HepG2 (cell line): ENCODE results near the gene SLIT1. TPM values are rescaled to one million over a fixed set of nuclear protein-coding genes. Genes with fewer than 3 reads are reported as not detected.

ENCODE experiments used
- ATAC-seq: fragments of 200-7000 bp; cut with Tn5 transposase; 3 replicates; pipeline ENCODE4 v1.9.1; 2020; ENCODE audit warnings: mild to moderate bottlenecking, moderate library complexity
- BruUV-seq: library from RNA; stranded (reverse); fragments of 400-500 nt; replicated peaks from 2 replicates; lab custom pipeline; 2021; lab: Mats Ljungman, UMichigan
- CTCF ChIA-PET: fragments of 300-600 bp; formaldehyde crosslinking; extraction: SDS; loops from one replicate; lab custom pipeline; 2021; ENCODE audit warnings: low total read pairs, inconsistent platforms, low intra/inter-chr PET ratio; lab: Yijun Ruan, JAX
- POLR2A ChIA-PET: fragments of 350-600 bp; sonication (Branson Sonifier 250); formaldehyde crosslinking; loops from one replicate; lab custom pipeline; 2020; ENCODE audit warnings: antibody characterized with exemption, inconsistent platforms; lab: Yijun Ruan, JAX
- DNase-seq: peaks from one replicate; pipeline ENCODE4 v3.0.0-alpha.2; 2015; ENCODE audit warnings: low spot score
- FAIRE-seq: peaks from 3 replicates; lab custom pipeline; 2011; peaks lifted over from hg19 to GRCh38; lab: Jason Lieb, UNC
- H2AFZ ChIP-seq: one replicate; pipeline ENCODE4 v1.6.1; 2011; ENCODE audit warnings: low read length, inconsistent platforms
- H3K27ac ChIP-seq: fragments of 300-600 bp; 3 replicates; pipeline ENCODE4 v1.8.0; 2011; ENCODE audit warnings: mixed run types, mild to moderate bottlenecking, mixed read lengths, low read length, inconsistent platforms; ENCODE audit not compliant: insufficient read depth; ENCODE audit errors: extremely low read length
- H3K27me3 ChIP-seq, 2 experiments: fragments of 200-600 bp in 1 of 2; 2 replicates in 1 of 2; 3 replicates in 1 of 2; pipeline versions ENCODE4 v1.6.0 to v1.8.0; 2011; ENCODE audit warnings: low read length in 2 of 2, mild to moderate bottlenecking in 2 of 2, moderate library complexity in 2 of 2, inconsistent platforms in 1 of 2; ENCODE audit not compliant: insufficient read depth in 2 of 2, control insufficient read depth in 1 of 2
- H3K36me3 ChIP-seq, 2 experiments: fragments of 200-600 bp in 1 of 2; replicated peaks in 1 of 2; 2 replicates in 1 of 2; 3 replicates in 1 of 2; pipeline versions ENCODE4 v1.5.1 to v1.8.0; 2011; ENCODE audit warnings: low read length in 2 of 2, inconsistent platforms in 1 of 2; ENCODE audit not compliant: insufficient read depth in 2 of 2, control insufficient read depth in 1 of 2
- H3K4me1 ChIP-seq: 2 replicates; pipeline ENCODE4 v1.5.1; 2012; ENCODE audit warnings: low read length, inconsistent platforms; ENCODE audit not compliant: insufficient read depth
- H3K4me2 ChIP-seq: 2 replicates; pipeline ENCODE4 v1.6.0; 2011; ENCODE audit warnings: low read depth, low read length, inconsistent platforms
- H3K4me3 ChIP-seq, 3 experiments: fragments of 200-600 bp in 1 of 3; sonication (generic), shearing (Covaris generic) in 1 of 3; replicated peaks in 1 of 3; 2 replicates each; pipeline ENCODE4 v1.5.1; 2011 to 2016; ENCODE audit warnings: low read length in 3 of 3, inconsistent platforms in 2 of 3, low read depth in 2 of 3, mild to moderate bottlenecking in 2 of 3, control low read depth in 1 of 3, mixed read lengths in 1 of 3; ENCODE audit not compliant: insufficient read depth in 1 of 3
- H3K79me2 ChIP-seq: one replicate; pipeline ENCODE4 v1.6.1; 2011; ENCODE audit warnings: low read length, inconsistent platforms; ENCODE audit not compliant: insufficient read depth
- H3K9ac ChIP-seq: 2 replicates; pipeline ENCODE4 v1.6.0; 2011; ENCODE audit warnings: mild to moderate bottlenecking, low read depth, low read length, inconsistent platforms; ENCODE audit not compliant: insufficient read depth
- H3K9me3 ChIP-seq: 2 replicates; pipeline ENCODE4 v1.5.1; 2012; ENCODE audit warnings: mild to moderate bottlenecking, low read length
- H4K20me1 ChIP-seq: 2 replicates; pipeline ENCODE4 v1.6.0; 2011; ENCODE audit warnings: inconsistent platforms, mild to moderate bottlenecking, low read length, moderate library complexity; ENCODE audit not compliant: insufficient read depth
- CHD2 ChIP-seq: IDR thresholded peaks from 2 replicates; pipeline ENCODE4 v1.6.1; 2011; ENCODE audit warnings: low read depth, low read length, improper control_type of control experiment
- FOXJ3 ChIP-seq: sonication (generic); formaldehyde crosslinking; IDR thresholded peaks from 2 replicates; pipeline ENCODE4 v1.4.0; 2020; ENCODE audit warnings: missing genetic modification reagents, mild to moderate bottlenecking, borderline replicate concordance
- HOXA9 ChIP-seq: sonication (generic); formaldehyde crosslinking; IDR thresholded peaks from 2 replicates; pipeline ENCODE4 v1.8.1; 2022; ENCODE audit warnings: missing genetic modification reagents, mild to moderate bottlenecking, moderate library complexity, borderline replicate concordance
- MIER2 ChIP-seq: IDR thresholded peaks from 2 replicates; pipeline ENCODE4 v1.6.1; 2016; ENCODE audit warnings: missing biosample characterization, missing genetic modification reagents
- NR2F1 ChIP-seq, 2 experiments: fragments of 450-650 bp in 1 of 2; formaldehyde crosslinking in 1 of 2; IDR thresholded peaks; 2 replicates each; pipeline versions ENCODE4 v1.5.0 to v1.6.1; 2016 to 2020; ENCODE audit warnings: mild to moderate bottlenecking in 1 of 2, missing compliant biosample characterization in 1 of 2, missing genetic modification reagents in 1 of 2, moderate library complexity in 1 of 2
- PAX8 ChIP-seq: sonication (generic); formaldehyde crosslinking; IDR thresholded peaks from 2 replicates; pipeline ENCODE4 v1.8.0; 2022; ENCODE audit warnings: mild to moderate bottlenecking, missing genetic modification reagents, borderline replicate concordance
- ZMYM2 ChIP-seq: sonication (generic); formaldehyde crosslinking; IDR thresholded peaks from 2 replicates; pipeline ENCODE4 v1.8.0; 2022; ENCODE audit warnings: mild to moderate bottlenecking, missing genetic modification reagents
- ZNF256 ChIP-seq: sonication (generic); formaldehyde crosslinking; conservative IDR thresholded peaks from 2 replicates; pipeline ENCODE4 v1.4.0; 2020; ENCODE audit warnings: missing genetic modification reagents
- ZNF841 ChIP-seq: sonication (generic); formaldehyde crosslinking; IDR thresholded peaks from 2 replicates; pipeline ENCODE4 v1.8.1; 2023; ENCODE audit warnings: missing genetic modification reagents, borderline replicate concordance
- ZSCAN9 ChIP-seq: IDR thresholded peaks from 2 replicates; pipeline ENCODE4 v1.6.1; 2016; ENCODE audit warnings: borderline replicate concordance
- WGBS: methylation state at CpG from one replicate; pipeline ENCODE4 v1.1.6; 2017; ENCODE audit warnings: low lambda C conversion rate; 5-methylcytosine and 5-hydroxymethylcytosine counted together
- in situ Hi-C: cut with HindIII; loops from 2 replicates; pipeline ENCODE4 v1.10.0; 2017; ENCODE audit warnings: low pct_unique_long_range_greater_than_20kb; ENCODE audit not compliant: extremely low pct_ligation_motif_present
- intact Hi-C: fragments of 100-400 bp; cut with micrococcal nuclease; formaldehyde crosslinking; loops from one replicate; pipeline ENCODE4 v1.10.0; 2022; ENCODE audit not compliant: unreplicated experiment
- polyA plus RNA-seq, 8 experiments: library from polyadenylated mRNA; depleted of rRNA in 3 of 8; stranded (reverse) in 7 of 8; unstranded in 1 of 8; fragments of >200 nt; fragmentation: Illumina TruSeq in 4 of 8; extraction: Trizol in 4 of 8; gene quantifications; 2 replicates each; pipeline versions ENCODE4 v1.2.1 to v1.2.3, GENCODE V29; 2011 to 2016; ENCODE audit warnings: low read depth in 4 of 8, missing spikeins in 1 of 8, mixed read lengths in 1 of 8; ENCODE audit not compliant: insufficient read depth in 1 of 8
- total RNA-seq, 5 experiments: library from RNA; depleted of rRNA; stranded (reverse); fragments of >200 nt; fragmentation: Illumina TruSeq; extraction: Trizol; gene quantifications; 2 replicates each; pipeline ENCODE4 v1.2.3, GENCODE V29; 2016; ENCODE audit warnings: low read depth in 1 of 5
- TF ChIP-seq, protein P1 (sequence below): IDR thresholded peaks from 2 replicates; pipeline ENCODE4 v1.6.1; 2018; ENCODE audit warnings: missing genetic modification reagents
- TF ChIP-seq, protein P2 (sequence below): sonication (generic); formaldehyde crosslinking; IDR thresholded peaks from 2 replicates; pipeline ENCODE4 v1.4.0; 2020; ENCODE audit warnings: missing genetic modification reagents
- TF ChIP-seq, protein P3 (sequence below): sonication (generic); formaldehyde crosslinking; IDR thresholded peaks from 2 replicates; pipeline ENCODE4 v1.8.0; 2023; ENCODE audit warnings: mild to moderate bottlenecking, missing genetic modification reagents
- TF ChIP-seq, protein P4 (sequence below): sonication (generic); formaldehyde crosslinking; IDR thresholded peaks from 2 replicates; pipeline ENCODE4 v1.4.0; 2020; ENCODE audit warnings: low read depth, missing genetic modification reagents
- TF ChIP-seq, protein P5 (sequence below): sonication (generic); formaldehyde crosslinking; IDR thresholded peaks from 2 replicates; pipeline ENCODE4 v1.9.0; 2021; ENCODE audit warnings: missing genetic modification reagents, borderline replicate concordance

The SLIT1 gene
- total and polyA plus RNA-seq, 2 of the 13 experiments (the other 11 are each of a cell fraction or from before 2014, with no cell fraction given) = 0.09 to 0.33 TPM

DNA sequence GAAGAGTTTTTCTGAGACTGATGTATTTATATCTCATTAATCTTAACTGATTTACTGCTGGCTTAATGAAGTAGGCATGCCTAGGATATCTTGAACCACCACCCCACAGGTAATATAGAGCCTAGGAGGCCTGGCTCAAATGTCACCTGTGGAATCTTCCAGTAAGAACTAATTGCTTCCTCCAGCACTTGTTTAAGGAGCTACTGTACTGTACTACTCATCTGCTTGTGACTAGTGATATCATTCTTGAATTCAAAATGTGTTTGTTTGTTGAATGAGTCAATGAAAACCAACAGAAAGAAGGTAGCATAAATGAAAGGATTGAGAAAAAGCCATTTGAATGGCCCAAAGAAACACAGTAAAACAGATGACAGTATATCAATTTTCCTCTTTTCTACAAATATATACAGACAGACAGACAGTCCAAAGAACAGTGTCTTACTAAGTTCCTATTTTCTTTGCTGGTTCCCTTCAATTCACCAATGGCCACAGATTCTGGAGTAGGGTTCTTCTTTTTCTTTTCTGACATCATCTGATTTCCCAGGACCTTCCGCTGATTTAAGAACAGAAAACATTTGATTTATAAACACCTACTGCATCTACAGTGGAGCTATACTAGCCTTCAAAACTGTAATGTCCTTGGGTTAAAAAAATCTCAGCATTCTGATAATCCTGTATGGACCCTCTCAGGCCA, 43.7 kb upstream of the SLIT1 start:
- Histone ChIP-seq H3K27me3 (no peaks in the 10 kb centered on the region), H3K4me2 (no peak overlapping the region), H3K9ac (no peak overlapping the region), H3K27ac (no peak overlapping the region), H3K9me3 (no peaks in the 10 kb centered on the region), H4K20me1 (no peaks in the 10 kb centered on the region), H3K79me2 (no peaks in the 10 kb centered on the region), H3K4me1 (no peaks in the 10 kb centered on the region), H3K36me3 (peaks cover 4 to 6% of the 10 kb centered on the region in 2 experiments; a peak in 3 of 5 replicates), H3K4me3 (no peak overlapping the region), H2AFZ (no peak overlapping the region)
- TF ChIP-seq FOXJ3 (CRISPR knock-in tag) = no peak
- no peak for TF ChIP-seq ZNF841 (CRISPR knock-in tag)
- TF ChIP-seq ZNF256 = no peak
- no peak for TF ChIP-seq ZSCAN9 (CRISPR knock-in tag)
- TF ChIP-seq, protein P1, sequence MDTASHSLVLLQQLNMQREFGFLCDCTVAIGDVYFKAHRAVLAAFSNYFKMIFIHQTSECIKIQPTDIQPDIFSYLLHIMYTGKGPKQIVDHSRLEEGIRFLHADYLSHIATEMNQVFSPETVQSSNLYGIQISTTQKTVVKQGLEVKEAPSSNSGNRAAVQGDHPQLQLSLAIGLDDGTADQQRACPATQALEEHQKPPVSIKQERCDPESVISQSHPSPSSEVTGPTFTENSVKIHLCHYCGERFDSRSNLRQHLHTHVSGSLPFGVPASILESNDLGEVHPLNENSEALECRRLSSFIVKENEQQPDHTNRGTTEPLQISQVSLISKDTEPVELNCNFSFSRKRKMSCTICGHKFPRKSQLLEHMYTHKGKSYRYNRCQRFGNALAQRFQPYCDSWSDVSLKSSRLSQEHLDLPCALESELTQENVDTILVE (CRISPR knock-in tag) = no peak
- no peak for TF ChIP-seq CHD2
- TF ChIP-seq NR2F1 (CRISPR knock-in tag; IDR thresholded peaks at IDR 0.05) = no peak
- TF ChIP-seq, protein P2, sequence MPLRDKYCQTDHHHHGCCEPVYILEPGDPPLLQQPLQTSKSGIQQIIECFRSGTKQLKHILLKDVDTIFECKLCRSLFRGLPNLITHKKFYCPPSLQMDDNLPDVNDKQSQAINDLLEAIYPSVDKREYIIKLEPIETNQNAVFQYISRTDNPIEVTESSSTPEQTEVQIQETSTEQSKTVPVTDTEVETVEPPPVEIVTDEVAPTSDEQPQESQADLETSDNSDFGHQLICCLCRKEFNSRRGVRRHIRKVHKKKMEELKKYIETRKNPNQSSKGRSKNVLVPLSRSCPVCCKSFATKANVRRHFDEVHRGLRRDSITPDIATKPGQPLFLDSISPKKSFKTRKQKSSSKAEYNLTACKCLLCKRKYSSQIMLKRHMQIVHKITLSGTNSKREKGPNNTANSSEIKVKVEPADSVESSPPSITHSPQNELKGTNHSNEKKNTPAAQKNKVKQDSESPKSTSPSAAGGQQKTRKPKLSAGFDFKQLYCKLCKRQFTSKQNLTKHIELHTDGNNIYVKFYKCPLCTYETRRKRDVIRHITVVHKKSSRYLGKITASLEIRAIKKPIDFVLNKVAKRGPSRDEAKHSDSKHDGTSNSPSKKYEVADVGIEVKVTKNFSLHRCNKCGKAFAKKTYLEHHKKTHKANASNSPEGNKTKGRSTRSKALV = no peak
- TF ChIP-seq ZMYM2 (CRISPR knock-in tag) = no peak
- no peak for TF ChIP-seq MIER2 (CRISPR knock-in tag)
- no peak for TF ChIP-seq PAX8 (CRISPR knock-in tag)
- TF ChIP-seq, protein P3, sequence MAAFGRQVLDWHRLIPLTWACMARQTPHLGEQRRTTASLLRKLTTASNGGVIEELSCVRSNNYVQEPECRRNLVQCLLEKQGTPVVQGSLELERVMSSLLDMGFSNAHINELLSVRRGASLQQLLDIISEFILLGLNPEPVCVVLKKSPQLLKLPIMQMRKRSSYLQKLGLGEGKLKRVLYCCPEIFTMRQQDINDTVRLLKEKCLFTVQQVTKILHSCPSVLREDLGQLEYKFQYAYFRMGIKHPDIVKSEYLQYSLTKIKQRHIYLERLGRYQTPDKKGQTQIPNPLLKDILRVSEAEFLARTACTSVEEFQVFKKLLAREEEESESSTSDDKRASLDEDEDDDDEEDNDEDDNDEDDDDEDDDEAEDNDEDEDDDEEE = no peak
- no peak for TF ChIP-seq HOXA9
- TF ChIP-seq, protein P4, sequence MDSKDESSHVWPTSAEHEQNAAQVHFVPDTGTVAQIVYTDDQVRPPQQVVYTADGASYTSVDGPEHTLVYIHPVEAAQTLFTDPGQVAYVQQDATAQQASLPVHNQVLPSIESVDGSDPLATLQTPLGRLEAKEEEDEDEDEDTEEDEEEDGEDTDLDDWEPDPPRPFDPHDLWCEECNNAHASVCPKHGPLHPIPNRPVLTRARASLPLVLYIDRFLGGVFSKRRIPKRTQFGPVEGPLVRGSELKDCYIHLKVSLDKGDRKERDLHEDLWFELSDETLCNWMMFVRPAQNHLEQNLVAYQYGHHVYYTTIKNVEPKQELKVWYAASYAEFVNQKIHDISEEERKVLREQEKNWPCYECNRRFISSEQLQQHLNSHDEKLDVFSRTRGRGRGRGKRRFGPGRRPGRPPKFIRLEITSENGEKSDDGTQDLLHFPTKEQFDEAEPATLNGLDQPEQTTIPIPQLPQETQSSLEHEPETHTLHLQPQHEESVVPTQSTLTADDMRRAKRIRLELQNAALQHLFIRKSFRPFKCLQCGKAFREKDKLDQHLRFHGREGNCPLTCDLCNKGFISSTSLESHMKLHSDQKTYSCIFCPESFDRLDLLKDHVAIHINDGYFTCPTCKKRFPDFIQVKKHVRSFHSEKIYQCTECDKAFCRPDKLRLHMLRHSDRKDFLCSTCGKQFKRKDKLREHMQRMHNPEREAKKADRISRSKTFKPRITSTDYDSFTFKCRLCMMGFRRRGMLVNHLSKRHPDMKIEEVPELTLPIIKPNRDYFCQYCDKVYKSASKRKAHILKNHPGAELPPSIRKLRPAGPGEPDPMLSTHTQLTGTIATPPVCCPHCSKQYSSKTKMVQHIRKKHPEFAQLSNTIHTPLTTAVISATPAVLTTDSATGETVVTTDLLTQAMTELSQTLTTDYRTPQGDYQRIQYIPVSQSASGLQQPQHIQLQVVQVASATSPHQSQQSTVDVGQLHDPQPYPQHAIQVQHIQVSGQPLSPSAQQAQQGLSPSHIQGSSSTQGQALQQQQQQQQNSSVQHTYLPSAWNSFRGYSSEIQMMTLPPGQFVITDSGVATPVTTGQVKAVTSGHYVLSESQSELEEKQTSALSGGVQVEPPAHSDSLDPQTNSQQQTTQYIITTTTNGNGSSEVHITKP = no peak
- TF ChIP-seq, protein P5, sequence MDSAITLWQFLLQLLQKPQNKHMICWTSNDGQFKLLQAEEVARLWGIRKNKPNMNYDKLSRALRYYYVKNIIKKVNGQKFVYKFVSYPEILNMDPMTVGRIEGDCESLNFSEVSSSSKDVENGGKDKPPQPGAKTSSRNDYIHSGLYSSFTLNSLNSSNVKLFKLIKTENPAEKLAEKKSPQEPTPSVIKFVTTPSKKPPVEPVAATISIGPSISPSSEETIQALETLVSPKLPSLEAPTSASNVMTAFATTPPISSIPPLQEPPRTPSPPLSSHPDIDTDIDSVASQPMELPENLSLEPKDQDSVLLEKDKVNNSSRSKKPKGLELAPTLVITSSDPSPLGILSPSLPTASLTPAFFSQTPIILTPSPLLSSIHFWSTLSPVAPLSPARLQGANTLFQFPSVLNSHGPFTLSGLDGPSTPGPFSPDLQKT = no peak
- CTCF ChIA-PET = no interaction called here
- FAIRE-seq = no peak
- no TSS peak for BruUV-seq
- POLR2A ChIA-PET = no interaction called here
- intact Hi-C loops (no loop called here), in situ Hi-C loops (no loop called here)
- 97% methylated on average over 1 of the region's 1 CpG for WGBS
- no peak for ATAC-seq
- no peak for DNase-seq
